GM12878 (cell line): ENCODE data around the gene PATZ1. TPM values are rescaled to one million over a fixed set of nuclear protein-coding genes. Genes with fewer than 3 reads are reported as not detected.

Source experiments
- ATAC-seq: fragments of 200-7000 bp; cut with Tn5 transposase; 3 replicates; pipeline ENCODE4 v1.9.1; 2020; ENCODE audit warnings: mild to moderate bottlenecking, moderate library complexity
- BruUV-seq: library from RNA; stranded (reverse); fragments of 400-500 nt; replicated peaks from 2 replicates; lab custom pipeline; 2021; lab: Mats Ljungman, UMichigan
- CTCF ChIA-PET: fragments of 300-600 bp; sonication (Branson Sonifier 250); formaldehyde crosslinking; extraction: SDS; loops from one replicate; lab custom pipeline; 2021; ENCODE audit warnings: inconsistent platforms; lab: Yijun Ruan, JAX
- POLR2A ChIA-PET: fragments of 350-600 bp; formaldehyde crosslinking; extraction: SDS; loops from one replicate; lab custom pipeline; 2021; ENCODE audit warnings: inconsistent platforms; lab: Charles Lee
- RAD21 ChIA-PET: fragments of 300-600 bp; sonication (Branson Sonifier 250); formaldehyde crosslinking; loops from one replicate; lab custom pipeline; 2023; ENCODE audit warnings: antibody characterized with exemption; ENCODE audit not compliant: unreplicated experiment; lab: Charles Lee
- SMC1A ChIA-PET: fragments of 300-600 bp; sonication (Branson Sonifier 250); formaldehyde crosslinking; loops from one replicate; lab custom pipeline; 2023; ENCODE audit not compliant: unreplicated experiment, uncharacterized antibody; lab: Charles Lee
- DNase-seq: peaks from one replicate; pipeline ENCODE4 v3.0.0-alpha.2; 2011; ENCODE audit warnings: low read depth, low spot score
- FAIRE-seq: peaks from 3 replicates; lab custom pipeline; 2011; peaks lifted over from hg19 to GRCh38; lab: Jason Lieb, UNC
- H2AFZ ChIP-seq: 2 replicates; pipeline ENCODE4 v1.6.0; 2011; ENCODE audit warnings: low read depth, low read length, control low read depth; ENCODE audit not compliant: control insufficient read depth
- H3K27ac ChIP-seq: 2 replicates; pipeline ENCODE4 v1.5.1; 2011; ENCODE audit warnings: control low read depth; ENCODE audit not compliant: control insufficient read depth, insufficient read depth
- H3K27me3 ChIP-seq, 2 experiments: replicated peaks in 1 of 2; 2 replicates each; pipeline versions ENCODE4 v1.6.0 to v1.6.1; 2011; ENCODE audit warnings: low read length in 1 of 2; ENCODE audit not compliant: control insufficient read depth in 2 of 2, insufficient read depth in 2 of 2
- H3K36me3 ChIP-seq, 2 experiments: 2 replicates each; pipeline ENCODE4 v1.5.1; 2011; ENCODE audit warnings: low read length in 1 of 2; ENCODE audit not compliant: control insufficient read depth in 2 of 2, insufficient read depth in 2 of 2
- H3K4me1 ChIP-seq: 2 replicates; pipeline ENCODE4 v1.6.1; 2011; ENCODE audit warnings: mild to moderate bottlenecking, low read length, moderate library complexity, mixed read lengths; ENCODE audit not compliant: control insufficient read depth, insufficient read depth
- H3K4me2 ChIP-seq: 2 replicates; pipeline ENCODE4 v1.6.0; 2011; ENCODE audit warnings: control low read depth; ENCODE audit not compliant: control insufficient read depth, insufficient read depth
- H3K4me3 ChIP-seq: fragments of 200-600 bp; sonication (generic); 2 replicates; pipeline ENCODE4 v1.5.1; 2016
- H3K79me2 ChIP-seq: 2 replicates; pipeline ENCODE4 v1.6.0; 2011; ENCODE audit warnings: low read length; ENCODE audit not compliant: control insufficient read depth, insufficient read depth
- H3K9ac ChIP-seq: 2 replicates; pipeline ENCODE4 v1.8.0; 2011; ENCODE audit warnings: low read length, control low read depth, mixed read lengths; ENCODE audit not compliant: control insufficient read depth, insufficient read depth
- H3K9me3 ChIP-seq: replicated peaks from 3 replicates; pipeline ENCODE4 v1.5.1; 2011; ENCODE audit warnings: mild to moderate bottlenecking, low read length; ENCODE audit not compliant: control insufficient read depth, insufficient read depth
- H4K20me1 ChIP-seq: 2 replicates; pipeline ENCODE4 v1.6.0; 2011; ENCODE audit not compliant: control insufficient read depth, insufficient read depth
- ASH2L ChIP-seq: fragments of 300-600, 200-600 bp; sonication (generic); IDR thresholded peaks from 2 replicates; pipeline ENCODE4 v1.6.1; 2017; ENCODE audit warnings: low read depth, mild to moderate bottlenecking, borderline replicate concordance
- HCFC1 ChIP-seq: fragments of 150-350 bp; IDR thresholded peaks from 2 replicates; pipeline ENCODE4 v1.6.1; 2014; ENCODE audit warnings: low read length
- IKZF2 ChIP-seq, 2 experiments: fragments of 450-650 bp; IDR thresholded peaks; 2 replicates each; pipeline ENCODE4 v1.6.1; 2017; ENCODE audit warnings: mild to moderate bottlenecking in 2 of 2, moderate library complexity in 2 of 2
- LARP7 ChIP-seq: fragments of 450-650 bp; IDR thresholded peaks from 2 replicates; pipeline ENCODE4 v1.6.1; 2017; ENCODE audit warnings: mild to moderate bottlenecking
- NFXL1 ChIP-seq: fragments of 450-650 bp; IDR thresholded peaks from 2 replicates; pipeline ENCODE4 v1.6.1; 2017; ENCODE audit warnings: antibody characterized with exemption, mild to moderate bottlenecking, borderline replicate concordance
- PAX8 ChIP-seq: fragments of 450-650 bp; IDR thresholded peaks from 2 replicates; pipeline ENCODE4 v1.6.1; 2017; ENCODE audit warnings: mild to moderate bottlenecking, moderate library complexity
- RAD21 ChIP-seq: IDR thresholded peaks from 2 replicates; pipeline ENCODE4 v1.6.1; 2011; ENCODE audit warnings: mild to moderate bottlenecking, low read depth, low read length, moderate library complexity; ENCODE audit not compliant: insufficient read depth
- RCOR1 ChIP-seq: conservative IDR thresholded peaks from 2 replicates; pipeline ENCODE4 v1.6.1; 2012; ENCODE audit warnings: low read depth, low read length, improper control_type of control experiment
- RELA ChIP-seq: fragments of 450-650 bp; IDR thresholded peaks from 2 replicates; pipeline ENCODE4 v1.8.0; 2014; ENCODE audit warnings: borderline replicate concordance; ENCODE audit not compliant: partially characterized antibody
- SP1 ChIP-seq: IDR thresholded peaks from one replicate; pipeline ENCODE4 v1.6.1; 2011; ENCODE audit warnings: low read depth, low read length
- TCF3 ChIP-seq: IDR thresholded peaks from 2 replicates; pipeline ENCODE4 v1.6.1; 2012; ENCODE audit warnings: low read depth, mild to moderate bottlenecking, low read length, borderline replicate concordance; ENCODE audit not compliant: insufficient read depth
- ZSCAN29 ChIP-seq: fragments of 450-650 bp; IDR thresholded peaks from 2 replicates; pipeline ENCODE4 v1.6.1; 2017; ENCODE audit warnings: mild to moderate bottlenecking, moderate library complexity
- WGBS: methylation state at CpG from one replicate; pipeline ENCODE4 v1.1.6; 2016; ENCODE audit warnings: low lambda C conversion rate; ENCODE audit not compliant: insufficient replicate concordance, insufficient coverage; ENCODE audit errors: missing lambda C conversion rate; 5-methylcytosine and 5-hydroxymethylcytosine counted together
- in situ Hi-C: fragments of 300-500 bp; cut with MboI; formaldehyde crosslinking; loops from 9 replicates; pipeline ENCODE4 v1.14.3; 2018; ENCODE audit warnings: mixed read lengths
- intact Hi-C: fragments of 100-400 bp; cut with micrococcal nuclease; formaldehyde crosslinking; loops from one replicate; pipeline ENCODE4 v1.14.2; 2022; ENCODE audit not compliant: unreplicated experiment
- polyA plus RNA-seq, 11 experiments: library from polyadenylated mRNA; depleted of rRNA in 4 of 11; unstranded in 6 of 11; stranded (reverse) in 5 of 11; fragments of >200 nt; fragmentation: Nextera tagmentation in 4 of 11; fragmentation: Illumina TruSeq in 1 of 11; extraction: Ambion mirVana in 4 of 11; extraction: Trizol in 1 of 11; gene quantifications; 1 replicate in 1 of 11; 2 replicates in 10 of 11; pipeline versions ENCODE4 v1.2.1 to v1.2.3, GENCODE V29; 2011 to 2016; ENCODE audit warnings: inconsistent platforms in 2 of 11, missing spikeins in 2 of 11, low read depth in 1 of 11
- total RNA-seq, 4 experiments: library from RNA; depleted of rRNA in 3 of 4; stranded (reverse); fragments of >200 nt in 3 of 4; fragmentation: Illumina TruSeq in 1 of 4; extraction: Trizol in 1 of 4; gene quantifications; 2 replicates each; pipeline versions ENCODE4 v1.2.1 to v1.2.3, GENCODE V29; 2013 to 2021
- TF ChIP-seq, protein P1 (sequence below): IDR thresholded peaks from 2 replicates; pipeline ENCODE4 v1.6.1; 2011; ENCODE audit warnings: borderline replicate concordance, low read depth, mild to moderate bottlenecking, moderate library complexity, mixed read lengths, low read length; ENCODE audit not compliant: insufficient read depth; ENCODE audit errors: extremely low read length

Gene PATZ1
- total and polyA plus RNA-seq, 10 of the 15 experiments (the other 5 are each of a cell fraction or from before 2014, with no cell fraction given): 3.6 to 32.7 (median 13.9) TPM

DNA sequence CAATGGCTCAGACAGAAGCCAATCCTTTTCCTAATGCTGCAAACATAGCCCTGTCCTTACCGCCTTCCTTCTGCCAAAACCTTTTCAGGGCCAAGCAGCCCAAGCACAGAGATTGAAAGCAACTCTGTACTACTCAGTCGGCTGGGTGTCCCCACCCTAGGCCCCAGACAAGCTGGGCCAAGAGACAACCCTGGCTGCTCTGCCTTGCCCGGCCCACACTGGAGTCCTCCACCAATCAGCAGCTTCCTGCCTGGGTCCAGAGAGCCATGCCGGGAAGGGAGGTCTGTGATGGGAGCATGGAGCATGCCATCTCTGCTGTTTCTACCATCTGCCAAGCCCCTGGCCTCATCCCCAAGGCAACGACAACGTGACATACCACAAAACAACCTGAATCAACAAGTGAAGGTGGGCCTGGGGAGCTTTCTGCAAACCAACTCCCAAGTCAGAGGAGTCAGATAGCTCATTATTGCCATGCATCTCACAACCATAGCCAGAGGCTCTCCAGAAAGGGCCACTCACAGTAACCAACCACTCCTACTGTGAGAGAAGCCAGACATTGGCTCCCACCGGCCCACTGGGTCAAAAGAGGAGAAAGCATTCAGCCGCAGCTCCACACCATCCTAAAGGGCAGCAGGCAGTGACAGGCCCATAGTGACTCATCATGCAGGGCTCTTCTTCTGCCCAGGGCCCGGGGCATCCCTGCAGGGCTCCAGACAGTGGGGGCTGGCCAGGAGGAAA lies 18.2 kb downstream of the PATZ1 start:
- no peak for ATAC-seq
- TF ChIP-seq, protein P1, sequence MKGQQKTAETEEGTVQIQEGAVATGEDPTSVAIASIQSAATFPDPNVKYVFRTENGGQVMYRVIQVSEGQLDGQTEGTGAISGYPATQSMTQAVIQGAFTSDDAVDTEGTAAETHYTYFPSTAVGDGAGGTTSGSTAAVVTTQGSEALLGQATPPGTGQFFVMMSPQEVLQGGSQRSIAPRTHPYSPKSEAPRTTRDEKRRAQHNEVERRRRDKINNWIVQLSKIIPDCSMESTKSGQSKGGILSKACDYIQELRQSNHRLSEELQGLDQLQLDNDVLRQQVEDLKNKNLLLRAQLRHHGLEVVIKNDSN: no peak
- TF ChIP-seq NFXL1: no peak
- no peak for TF ChIP-seq RAD21
- no peak for TF ChIP-seq ASH2L
- no peak for TF ChIP-seq TCF3
- no peak for TF ChIP-seq HCFC1
- TF ChIP-seq RCOR1: no peak
- TF ChIP-seq ZSCAN29: no peak
- no peak for TF ChIP-seq RELA
- no peak for TF ChIP-seq SP1
- TF ChIP-seq LARP7: no peak
- TF ChIP-seq PAX8: no peak
- no peak for TF ChIP-seq IKZF2 (IDR thresholded peaks at IDR 0.05)
- TF ChIP-seq, all 136 proteins: peak for 0
- Histone ChIP-seq H2AFZ (no peak overlapping the region), H3K4me1 (no peaks in the 10 kb centered on the region), H3K27ac (no peak overlapping the region), H4K20me1 (no peaks in the 10 kb centered on the region), H3K9ac (no peak overlapping the region), H3K4me2 (no peak overlapping the region), H3K79me2 (no peaks in the 10 kb centered on the region), H3K4me3 (no peak overlapping the region), H3K36me3 (peaks cover 21 to 23% of the 10 kb centered on the region in 2 experiments), H3K9me3 (no peaks in the 10 kb centered on the region), H3K27me3 (no peaks in the 10 kb centered on the region)
- CTCF ChIA-PET: no interaction called here
- no TSS peak for BruUV-seq
- SMC1A ChIA-PET: interaction anchor here (1.6 kb wide), 1 partner anchor 15 kb away, joined by 4 read pairs; no protein-coding TSS in a partner anchor
- RAD21 ChIA-PET: no interaction called here
- no peak for FAIRE-seq
- WGBS: 97% methylated on average over 9 of the region's 9 CpGs
- POLR2A ChIA-PET: no interaction called here
- in situ Hi-C loops (no loop called here), intact Hi-C loops (no loop called here)
- no peak for DNase-seq
